ENCODE results near the gene TEC.
"Not testable (repeated sequence)": the region's sequence is repeated elsewhere in the genome, so short reads cannot be mapped to it uniquely, and the experiment has no call there.

TEC gene

GRCh38 chr4:48164561-48164960 is 105.1 kb downstream of the TEC start:
- not testable (repeated sequence) for DNase-seq (ENCODE audit: low read depth in 2 of 2)

GRCh38 chr4:48163746-48164145 is 105.9 kb downstream of the TEC start:
- no peak for DNase-seq (ENCODE audit: low read depth in 2 of 2)

- no peak for DNase-seq (ENCODE audit: low read depth in 2 of 2)
These were observed 107.5 kb downstream of the TEC start for GRCh38 chr4:48162162-48162561.

- DNase-seq (ENCODE audit: low read depth in 2 of 2) = no peak
These were observed 112.4 kb downstream of the TEC start for GRCh38 chr4:48157271-48157670.

- DNase-seq (ENCODE audit: low read depth in 2 of 2) = no peak
These were observed 113.2 kb downstream of the TEC start for GRCh38 chr4:48156423-48156822.

GRCh38 chr4:48153791-48154550 is 115.7 kb downstream of the TEC start:
- no peak for DNase-seq (ENCODE audit: low read depth in 2 of 2)

- DNase-seq (ENCODE audit: low read depth in 2 of 2) = no peak
These were observed 117.4 kb downstream of the TEC start for GRCh38 chr4:48152259-48152658.

- no peak for DNase-seq (ENCODE audit: low read depth in 2 of 2)
These were observed 119.7 kb downstream of the TEC start for GRCh38 chr4:48149827-48150370.

- no peak for DNase-seq (ENCODE audit: low read depth in 2 of 2)
These were observed 122.0 kb downstream of the TEC start for GRCh38 chr4:48147621-48148020.

- DNase-seq (ENCODE audit: low read depth in 2 of 2) = no peak
These were observed 128.6 kb downstream of the TEC start for GRCh38 chr4:48141048-48141447.

GRCh38 chr4:48139691-48140090 is 129.9 kb downstream of the TEC start:
- DNase-seq (ENCODE audit: low read depth in 2 of 2) = no peak

GRCh38 chr4:48138936-48139335 is 130.7 kb downstream of the TEC start:
- no peak for DNase-seq (ENCODE audit: low read depth in 2 of 2)

- DNase-seq (ENCODE audit: low read depth in 2 of 2) = no peak
These were observed 131.1 kb downstream of the TEC start for GRCh38 chr4:48138511-48138910.

GRCh38 chr4:48137846-48138245 is 131.8 kb downstream of the TEC start:
- no peak for DNase-seq (ENCODE audit: low read depth in 2 of 2)

GRCh38 chr4:48134081-48134480 is 135.6 kb downstream of the TEC start, which contains the start of gene TXK:
Gene TXK, minus strand, starts transcription at chr4:48134250. Its CDS starts 80 bp downstream, at chr4:48134170.
- DNase-seq (ENCODE audit: low read depth in 2 of 2) = no peak

GRCh38 chr4:48133669-48134068 is 136.0 kb downstream of the TEC start:
- no peak for DNase-seq (ENCODE audit: low read depth in 2 of 2)

GRCh38 chr4:48131736-48132135 is 137.9 kb downstream of the TEC start:
- DNase-seq (ENCODE audit: low read depth in 2 of 2) = no peak

- DNase-seq (ENCODE audit: low read depth in 2 of 2) = no peak
These were observed 139.5 kb downstream of the TEC start for GRCh38 chr4:48130100-48130499.

GRCh38 chr4:48129307-48130014 is 140.2 kb downstream of the TEC start:
- DNase-seq (ENCODE audit: low read depth in 2 of 2) = peak in 1 of 2 donors; percentile 21

GRCh38 chr4:48127682-48128404 is 141.8 kb downstream of the TEC start:
- DNase-seq (ENCODE audit: low read depth in 2 of 2) = peak; percentile 41 to 44

- DNase-seq (ENCODE audit: low read depth in 2 of 2) = no peak
These were observed 142.4 kb downstream of the TEC start for GRCh38 chr4:48127231-48127630.

GRCh38 chr4:48126621-48127020 is 143.0 kb downstream of the TEC start:
- DNase-seq (ENCODE audit: low read depth in 2 of 2) = no peak

Measured in stimulated activated CD8-positive, alpha-beta memory T cell treated with anti-CD3 and anti-CD28 coated beads, Interleukin-2, amount 100 ng/mL, for 1 hour (primary cell).